Mucosa of gallbladder (tissue), 1 donor: Measurements from ENCODE around the gene DHRS7B. TPM values are rescaled to one million over a fixed set of nuclear protein-coding genes. Genes with fewer than 3 reads are reported as not detected.
"Not testable (repeated sequence)": the region's sequence is repeated elsewhere in the genome, so short reads cannot be mapped to it uniquely, and the experiment has no call there.

Source experiments
- DNase-seq: peaks from one replicate; pipeline ENCODE4 v3.0.0-alpha.2; 2020; ENCODE audit warnings: low spot score
- total RNA-seq: library from RNA; stranded (reverse); gene quantifications from one replicate; pipeline ENCODE4 v1.2.1, GENCODE V29; 2021
- donor health status: DM: no; HTN: no; CAD: no.

The DHRS7B gene
- total RNA-seq, 1 donor from 2014 or later: 30.3 TPM

- no peak for DNase-seq
Measured at GRCh38 chr17:21108651-21109050, 18.1 kb upstream of the DHRS7B start.

DNA sequence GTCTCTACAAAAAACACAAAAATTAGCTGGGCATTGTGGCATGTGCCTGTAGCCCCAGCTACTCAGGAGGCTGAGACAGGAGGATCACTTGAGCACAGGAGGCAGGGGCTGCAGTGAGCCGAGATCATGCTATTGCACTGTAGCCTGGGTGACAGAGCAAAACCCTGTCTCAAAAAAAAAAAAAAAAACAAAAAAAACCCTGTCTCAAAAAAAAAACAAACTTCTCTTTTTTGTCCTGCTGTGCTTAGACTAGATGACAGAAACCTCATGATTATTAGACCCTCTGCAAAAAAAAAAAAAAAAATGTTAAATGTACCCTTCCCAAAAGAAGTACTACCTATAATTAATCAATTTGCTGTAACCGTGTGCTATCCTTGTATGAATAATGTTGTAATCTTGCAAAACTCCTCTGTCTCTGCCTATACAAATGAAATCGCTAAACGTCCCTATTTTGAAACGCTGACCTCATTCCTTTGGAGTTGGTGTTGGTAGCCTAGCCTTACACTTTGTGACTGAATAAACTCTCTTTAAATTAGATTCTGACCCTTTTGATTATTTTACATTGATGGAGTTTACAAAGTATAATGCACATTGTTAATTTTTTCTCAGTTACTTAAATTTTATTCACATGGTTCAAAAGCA is 13.6 kb upstream of the DHRS7B start:
- no peak for DNase-seq

DNA sequence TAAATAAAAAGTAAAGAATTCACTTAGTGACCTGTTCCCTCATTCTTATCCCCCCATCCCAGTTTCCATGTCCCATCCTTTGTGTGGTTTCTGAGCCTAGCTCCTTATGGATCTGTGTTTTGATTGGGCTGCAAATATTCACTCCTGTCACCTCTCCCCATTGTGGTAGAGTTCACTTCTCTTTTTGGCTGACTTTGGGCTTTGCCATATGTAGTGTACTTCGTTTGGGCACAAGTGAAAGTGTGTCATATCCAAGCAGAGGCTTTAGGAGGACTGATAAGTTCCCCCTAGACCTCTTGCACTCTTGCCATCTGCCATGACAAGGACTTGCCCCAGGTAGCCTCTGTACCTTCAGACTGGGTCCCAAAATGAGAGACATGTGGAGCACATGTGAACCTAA is 13.0 kb upstream of the DHRS7B start:
- no peak for DNase-seq

- DNase-seq: not testable (repeated sequence)
Measured at GRCh38 chr17:21114791-21115190, 12.0 kb upstream of the DHRS7B start.

DNA sequence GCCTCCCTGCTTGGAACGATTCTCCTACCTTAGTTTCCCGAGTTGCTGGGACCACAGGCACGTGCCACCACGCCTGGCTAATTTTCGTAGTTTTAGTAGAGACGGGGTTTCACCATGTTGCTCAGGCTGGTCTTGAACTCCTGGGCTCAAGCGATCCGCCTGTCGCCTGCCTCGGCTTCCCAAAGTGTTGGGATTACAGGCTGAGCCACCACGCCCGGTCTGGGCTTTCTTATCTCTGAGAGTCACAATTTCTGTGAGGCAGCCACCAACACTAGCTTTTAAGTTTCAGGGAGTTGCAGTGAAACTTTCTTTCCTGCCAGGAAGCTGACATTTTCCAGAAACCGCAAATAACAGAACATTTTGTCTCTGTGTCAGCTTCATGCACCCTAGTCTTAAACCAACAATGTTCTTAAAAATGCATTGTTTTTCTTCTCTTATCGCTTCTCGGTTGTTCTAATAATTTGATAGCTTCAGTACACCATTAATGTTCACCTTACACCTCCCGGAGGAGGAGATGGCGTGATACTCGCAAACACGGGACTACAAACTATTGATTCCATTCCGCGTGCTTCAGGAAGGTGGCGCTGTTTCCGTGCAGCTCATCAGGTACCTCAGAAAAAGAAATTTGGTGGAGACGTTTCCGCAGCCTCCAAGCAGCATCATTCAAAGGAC is 7.4 kb upstream of the DHRS7B start:
- peak; percentile 77 for DNase-seq

DNA sequence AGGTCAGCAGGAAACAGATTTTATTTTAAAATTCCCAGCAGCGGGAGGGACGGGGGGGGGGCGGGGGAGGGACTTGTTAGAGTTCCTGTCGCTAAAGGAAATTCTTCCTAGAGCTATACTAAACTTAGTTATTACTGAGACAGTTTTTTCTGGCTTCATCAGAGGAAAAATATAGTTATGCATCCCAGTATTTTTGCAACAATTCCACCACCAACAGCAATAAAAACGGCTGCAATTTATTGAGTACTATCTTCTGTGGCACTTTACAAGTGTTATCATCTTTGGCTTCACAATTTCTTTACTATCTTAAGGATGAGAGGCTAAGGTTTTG is 6.9 kb upstream of the DHRS7B start:
- DNase-seq: no peak

DNA sequence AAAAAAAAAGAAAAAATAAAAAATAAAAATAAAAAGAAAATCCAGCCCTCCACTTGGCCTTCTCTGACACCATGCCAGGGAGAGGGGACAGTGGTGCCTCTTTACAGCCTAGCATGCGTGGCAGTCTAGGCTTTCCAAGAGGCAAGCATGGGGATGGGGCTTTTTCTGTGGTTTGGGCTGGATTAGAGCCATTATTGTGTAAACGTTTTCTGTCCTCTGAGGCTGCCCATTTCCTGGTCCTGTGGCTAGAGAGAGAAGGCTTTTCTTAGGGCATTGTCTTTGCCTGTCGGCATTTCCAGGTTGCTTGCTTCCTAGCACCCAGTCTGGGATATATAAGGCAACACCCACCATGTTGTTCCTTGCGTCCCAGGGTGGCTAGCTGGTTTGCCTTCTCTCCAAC is 2.7 kb upstream of the DHRS7B start:
- DNase-seq: no peak

DNA sequence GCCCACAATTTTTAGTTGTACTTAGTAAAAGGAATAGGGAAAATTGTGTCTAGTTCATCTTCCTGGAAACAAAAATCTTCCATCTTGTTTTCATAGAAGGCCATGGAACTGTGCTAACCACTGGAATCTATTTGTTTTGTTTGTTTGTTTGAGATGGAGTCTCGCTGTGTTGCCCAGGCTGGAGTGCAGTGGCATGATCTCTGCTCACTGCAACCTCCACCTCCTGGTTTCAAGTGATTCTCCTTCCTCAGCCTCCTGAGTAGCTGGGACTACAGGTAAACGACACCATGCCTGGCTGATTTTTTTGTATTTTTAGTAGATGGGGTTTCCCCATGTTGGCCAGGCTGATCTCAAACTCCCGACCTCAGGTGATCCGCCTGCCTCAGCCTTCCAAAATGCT is 2.2 kb upstream of the DHRS7B start:
- not testable (repeated sequence) for DNase-seq

DNA sequence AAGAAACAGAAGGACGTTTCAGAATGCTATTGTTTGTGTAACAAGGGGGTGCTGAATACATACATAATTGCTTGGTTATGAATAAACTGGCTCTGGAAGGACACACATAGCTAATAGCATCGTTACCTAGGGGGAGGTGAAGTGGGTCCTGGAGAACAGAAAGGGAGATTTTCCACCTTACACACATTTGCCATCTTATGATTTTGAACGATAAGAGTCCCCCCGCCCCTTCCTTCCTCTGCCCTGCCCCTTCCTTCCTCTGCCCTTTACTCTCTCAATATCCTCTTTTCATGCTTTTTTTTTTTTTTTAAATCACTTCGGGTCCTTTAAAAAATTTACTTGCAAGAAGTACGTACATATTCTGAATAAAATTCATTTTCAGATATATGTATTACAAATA is 902 bp upstream of the DHRS7B start:
- DNase-seq: no peak

DNA sequence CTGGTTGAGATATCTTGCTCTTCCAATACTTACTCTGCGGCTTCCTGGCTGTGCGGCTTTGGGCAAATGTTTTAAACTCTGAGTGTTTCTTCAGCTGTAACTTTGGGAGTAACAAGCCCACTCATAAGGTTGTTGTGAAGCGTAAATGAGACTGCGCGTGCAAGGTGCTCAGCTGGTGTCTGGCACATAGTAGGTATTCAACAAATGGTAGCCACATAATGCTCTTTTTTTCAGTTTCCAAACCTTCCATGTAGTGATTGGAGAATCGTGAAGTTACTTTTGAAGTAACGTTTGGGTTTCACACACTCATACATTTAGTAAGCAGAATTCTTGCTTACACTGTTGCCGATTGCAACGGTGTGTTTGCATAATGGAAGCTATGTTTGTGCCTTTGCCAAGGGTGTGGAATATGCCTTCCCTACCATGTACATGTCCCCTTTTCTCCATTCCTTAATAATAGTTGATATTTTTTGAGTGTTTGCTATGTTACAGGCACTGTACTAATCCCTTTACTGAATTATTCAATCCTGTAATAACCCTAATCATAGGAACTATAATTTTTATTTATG is 829 bp downstream of the DHRS7B start:
- DNase-seq: no peak

DNA sequence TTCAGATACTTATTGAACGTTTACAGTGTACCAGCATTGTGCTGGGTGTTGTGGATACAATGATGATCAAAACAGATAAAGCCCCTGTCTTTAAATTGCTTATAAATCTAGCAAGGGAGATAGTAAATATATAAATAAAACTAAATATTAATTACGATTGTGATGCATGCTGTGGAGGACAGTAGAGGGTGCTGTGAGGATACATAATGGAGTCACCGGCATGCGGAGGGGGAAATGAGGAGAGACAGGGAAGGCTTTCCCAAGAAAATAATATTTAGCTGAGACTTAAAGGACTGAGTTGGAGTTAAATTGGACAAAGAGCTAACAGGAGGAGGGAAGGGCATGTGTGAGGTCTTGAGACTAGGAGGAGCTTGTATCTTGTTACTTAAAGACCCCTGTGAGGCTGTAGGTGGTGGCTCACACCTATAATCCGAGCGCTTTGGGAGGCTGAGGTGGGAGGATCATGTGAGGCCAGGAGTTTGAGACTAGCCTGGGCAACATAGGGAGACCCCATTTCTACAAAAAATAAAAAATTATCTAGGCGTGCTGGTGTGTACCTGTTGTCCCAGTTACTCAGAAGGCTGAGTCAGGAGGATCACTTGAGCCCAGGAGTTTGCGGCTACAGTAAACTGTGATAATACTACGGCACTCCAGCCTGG is 2.4 kb downstream of the DHRS7B start:
- DNase-seq: peak; percentile 20

- DNase-seq: no peak
Measured at GRCh38 chr17:21131137-21131536, 4.4 kb downstream of the DHRS7B start.

- no peak for DNase-seq
Measured at GRCh38 chr17:21132428-21132827, 5.7 kb downstream of the DHRS7B start.

- no peak for DNase-seq
Measured at GRCh38 chr17:21134559-21134958, 7.8 kb downstream of the DHRS7B start.

DNA sequence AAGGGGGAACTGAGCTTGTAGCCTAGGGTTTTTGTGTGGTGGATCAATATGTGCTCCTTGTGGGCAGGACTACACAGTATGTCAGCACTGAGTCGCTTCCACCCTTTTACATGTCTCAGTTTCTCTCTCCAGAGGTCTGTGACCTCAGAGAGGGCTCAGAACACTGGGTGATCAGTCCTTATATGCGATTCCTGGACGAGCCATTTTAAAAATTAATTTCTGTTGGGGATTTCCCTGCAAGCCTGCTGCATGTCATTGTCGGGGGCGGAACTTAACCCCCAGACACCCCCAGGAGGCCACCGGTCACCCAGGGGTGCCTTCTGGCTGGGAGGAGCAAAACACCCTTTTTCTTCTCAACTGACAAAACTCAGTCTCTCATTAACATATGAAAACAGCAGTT is 14.1 kb downstream of the DHRS7B start:
- no peak for DNase-seq

GRCh38 chr17:21141331-21141730 is 14.6 kb downstream of the DHRS7B start:
- DNase-seq: no peak

DNA sequence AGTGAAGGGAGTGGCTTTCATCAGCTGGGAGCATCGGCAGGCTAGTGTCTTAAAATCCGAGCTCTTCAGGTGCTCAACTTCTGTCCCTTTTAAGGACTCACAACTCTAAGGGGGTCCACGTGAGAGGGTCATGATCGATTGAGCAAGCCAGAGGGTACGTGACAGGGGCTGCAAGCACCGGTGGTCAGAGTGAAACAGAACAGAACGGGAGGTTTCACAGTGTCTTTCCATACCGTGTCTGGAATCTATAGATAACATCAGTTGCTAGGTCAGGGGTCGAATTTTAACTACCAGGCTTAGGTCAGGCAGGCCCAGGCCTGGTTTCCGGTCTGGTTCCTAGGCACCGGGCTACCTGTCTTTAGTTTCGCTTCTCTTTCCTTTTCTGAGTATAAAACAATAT is 15.3 kb downstream of the DHRS7B start:
- not testable (repeated sequence) for DNase-seq

DNA sequence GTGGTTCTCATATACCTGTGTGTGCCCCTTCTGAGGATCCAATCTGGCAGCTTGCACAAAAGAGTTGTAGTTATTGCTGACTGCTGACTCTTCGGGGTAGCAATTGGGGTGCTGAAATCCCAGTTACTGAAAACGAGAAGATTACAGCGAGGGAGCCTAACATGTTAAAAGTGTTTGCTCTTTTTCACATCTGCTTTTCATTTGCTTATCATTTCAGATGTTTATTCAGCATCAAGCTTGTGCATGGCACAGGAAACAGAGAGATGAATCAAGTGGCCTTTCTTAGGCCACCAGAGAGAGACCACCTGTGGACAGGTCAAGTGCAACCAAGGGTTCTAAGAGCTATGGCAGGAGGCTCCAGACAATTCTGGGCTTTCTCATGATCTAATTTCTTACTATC is 16.9 kb downstream of the DHRS7B start:
- no peak for DNase-seq

DNA sequence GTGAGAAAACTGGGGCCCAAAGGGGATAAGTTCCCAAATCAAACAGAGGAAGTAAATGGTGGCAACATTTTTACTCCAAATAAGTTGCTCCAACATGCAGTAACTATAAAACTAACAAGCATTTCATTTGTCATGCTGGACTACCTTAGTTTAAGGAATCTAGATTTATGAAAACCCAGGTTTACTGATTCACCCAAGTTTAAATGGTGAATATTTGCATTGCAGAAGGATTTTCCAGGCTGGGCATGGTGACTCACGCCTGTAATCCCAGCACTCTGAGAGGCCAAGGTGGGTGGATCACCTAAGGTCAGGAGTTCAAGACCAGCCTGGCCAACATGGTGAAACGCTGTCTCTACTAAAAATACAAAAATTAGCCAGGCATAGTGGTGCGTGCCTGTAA is 17.5 kb downstream of the DHRS7B start:
- DNase-seq: not testable (repeated sequence)

GRCh38 chr17:21146362-21147015 is 19.7 kb downstream of the DHRS7B start:
- DNase-seq: no peak

GRCh38 chr17:21149621-21150020 is 22.9 kb downstream of the DHRS7B start:
- no peak for DNase-seq

GRCh38 chr17:21152731-21153130 is 26.0 kb downstream of the DHRS7B start:
- no peak for DNase-seq
